Neural cell (in vitro differentiated cells): ENCODE data around the gene SENP8.

Experiments used
- CTCF ChIP-seq: fragments of 450-650 bp; IDR thresholded peaks from 2 replicates; pipeline ENCODE4 v1.5.1; 2014; ENCODE audit warnings: antibody characterized with exemption, mild to moderate bottlenecking, moderate library complexity; ENCODE audit not compliant: poor library complexity, severe bottlenecking
- EP300 ChIP-seq: fragments of 450-650 bp; conservative IDR thresholded peaks from 2 replicates; pipeline ENCODE4 v1.6.1; 2014; ENCODE audit warnings: antibody characterized with exemption, mild to moderate bottlenecking, moderate library complexity; ENCODE audit not compliant: poor library complexity, severe bottlenecking
- EZH2 ChIP-seq: fragments of 200-600, 300-800 bp; shearing (Covaris generic), sonication (generic); IDR thresholded peaks from 2 replicates; pipeline ENCODE4 v1.6.1; 2014; ENCODE audit warnings: antibody characterized with exemption, low read length, borderline replicate concordance, mild to moderate bottlenecking; ENCODE audit not compliant: insufficient read depth, poor library complexity, severe bottlenecking
- MXI1 ChIP-seq: fragments of 450-650 bp; conservative IDR thresholded peaks from 2 replicates; pipeline ENCODE4 v1.6.1; 2014; ENCODE audit warnings: antibody characterized with exemption, mild to moderate bottlenecking; ENCODE audit not compliant: poor library complexity, severe bottlenecking
- POLR2AphosphoS5 ChIP-seq: IDR thresholded peaks from 2 replicates; pipeline ENCODE4 v1.6.1; 2012
- REST ChIP-seq: IDR thresholded peaks from 2 replicates; pipeline ENCODE4 v1.6.1; 2012; ENCODE audit warnings: borderline replicate concordance
- SMC3 ChIP-seq: fragments of 450-650 bp; conservative IDR thresholded peaks from 2 replicates; pipeline ENCODE4 v1.6.1; 2014; ENCODE audit warnings: antibody characterized with exemption, mild to moderate bottlenecking, moderate library complexity; ENCODE audit not compliant: poor library complexity
- TAF1 ChIP-seq: IDR thresholded peaks from 2 replicates; pipeline ENCODE4 v1.6.1; 2012; ENCODE audit warnings: low read depth

- TF ChIP-seq EZH2 (no peak), CTCF (no peak), POLR2AphosphoS5 (no peak), REST (no peak), TAF1 (no peak), SMC3 (no peak), EP300 (no peak), MXI1 (no peak)
Measured at GRCh38 chr15:72167445-72167844, 49.2 kb downstream of the SENP8 start.
